ENCODE data around the gene ZNF549. TPM values are rescaled to one million over a fixed set of nuclear protein-coding genes. Genes with fewer than 3 reads are reported as not detected.
A peak's percentile ranks its signal among the peaks of the same experiment; 100 is the strongest.

ZNF549 gene
- total RNA-seq, 1 donor from 2014 or later, result 7.4 TPM

DNA sequence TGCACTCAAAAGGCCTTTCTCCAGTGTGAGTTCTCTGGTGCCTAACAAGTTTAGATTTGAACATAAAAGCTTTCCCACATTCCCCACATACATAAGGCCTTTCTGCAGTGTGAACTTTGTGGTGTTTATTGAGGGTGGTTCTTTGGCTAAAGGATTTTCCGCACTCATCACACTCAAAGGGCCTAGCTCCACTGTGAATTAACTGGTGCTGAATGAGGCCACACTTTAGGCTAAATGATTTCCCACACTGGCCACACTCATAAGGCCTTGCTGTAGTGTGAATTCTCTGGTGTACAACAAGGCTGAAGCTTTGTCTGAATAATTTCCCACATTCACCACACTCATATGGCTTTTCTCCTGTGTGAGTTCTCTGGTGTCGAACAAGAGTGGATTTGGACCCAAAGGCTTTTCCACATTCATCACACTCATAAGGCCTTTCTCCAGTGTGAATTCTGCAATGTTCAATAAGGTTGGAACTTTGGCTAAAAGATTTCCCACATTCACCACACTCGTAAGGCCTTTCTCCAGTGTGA lies 45.3 kb downstream of the ZNF549 start:
- no peak for DNase-seq (ENCODE audit: low spot score)
- TF ChIP-seq, protein P1, sequence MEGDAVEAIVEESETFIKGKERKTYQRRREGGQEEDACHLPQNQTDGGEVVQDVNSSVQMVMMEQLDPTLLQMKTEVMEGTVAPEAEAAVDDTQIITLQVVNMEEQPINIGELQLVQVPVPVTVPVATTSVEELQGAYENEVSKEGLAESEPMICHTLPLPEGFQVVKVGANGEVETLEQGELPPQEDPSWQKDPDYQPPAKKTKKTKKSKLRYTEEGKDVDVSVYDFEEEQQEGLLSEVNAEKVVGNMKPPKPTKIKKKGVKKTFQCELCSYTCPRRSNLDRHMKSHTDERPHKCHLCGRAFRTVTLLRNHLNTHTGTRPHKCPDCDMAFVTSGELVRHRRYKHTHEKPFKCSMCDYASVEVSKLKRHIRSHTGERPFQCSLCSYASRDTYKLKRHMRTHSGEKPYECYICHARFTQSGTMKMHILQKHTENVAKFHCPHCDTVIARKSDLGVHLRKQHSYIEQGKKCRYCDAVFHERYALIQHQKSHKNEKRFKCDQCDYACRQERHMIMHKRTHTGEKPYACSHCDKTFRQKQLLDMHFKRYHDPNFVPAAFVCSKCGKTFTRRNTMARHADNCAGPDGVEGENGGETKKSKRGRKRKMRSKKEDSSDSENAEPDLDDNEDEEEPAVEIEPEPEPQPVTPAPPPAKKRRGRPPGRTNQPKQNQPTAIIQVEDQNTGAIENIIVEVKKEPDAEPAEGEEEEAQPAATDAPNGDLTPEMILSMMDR (IDR thresholded peaks at IDR 0.05), result no peak
- peaks cover 73% of the 10 kb centered on the region for H3K36me3 Mint-ChIP-seq (ENCODE audit: low read depth)
- no peak overlapping the region for H3K27ac Mint-ChIP-seq (ENCODE audit: unreplicated experiment)
- H3K4me3 Mint-ChIP-seq (ENCODE audit: unreplicated experiment), result no peak overlapping the region
- no peaks in the 10 kb centered on the region for H3K27me3 Mint-ChIP-seq (ENCODE audit: low read depth)
- peaks cover 94% of the 10 kb centered on the region for H3K9me3 Mint-ChIP-seq (ENCODE audit: low read depth)
- peaks cover 9% of the 10 kb centered on the region for H3K4me1 Mint-ChIP-seq (ENCODE audit: low read depth)

DNA sequence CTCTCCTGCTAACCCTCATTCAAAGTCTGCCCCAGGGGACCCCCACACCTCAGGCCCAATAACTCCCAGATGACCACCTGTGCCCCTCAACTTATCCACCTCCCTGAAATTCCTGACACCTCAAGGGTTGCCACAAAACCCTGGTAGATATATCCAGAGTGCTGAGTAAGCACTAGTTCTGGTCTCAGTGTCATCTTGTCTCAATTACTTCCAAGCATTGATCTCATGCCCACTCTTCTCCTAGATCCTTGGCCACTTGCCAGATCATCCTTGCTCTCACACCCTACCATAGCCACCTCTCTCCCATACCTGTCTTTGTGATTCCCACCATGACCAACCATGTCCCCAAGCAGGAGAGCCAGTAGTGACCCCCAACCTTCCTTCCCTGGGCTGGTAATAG lies 49.5 kb downstream of the ZNF549 start:
- H3K27ac Mint-ChIP-seq (ENCODE audit: unreplicated experiment), result no peak overlapping the region
- H3K36me3 Mint-ChIP-seq (ENCODE audit: low read depth), result peaks cover 63% of the 10 kb centered on the region
- no peak for DNase-seq (ENCODE audit: low spot score)
- no peaks in the 10 kb centered on the region for H3K27me3 Mint-ChIP-seq (ENCODE audit: low read depth)
- TF ChIP-seq, protein P1 (IDR thresholded peaks at IDR 0.05), result no peak
- H3K4me3 Mint-ChIP-seq (ENCODE audit: unreplicated experiment), result peak overlapping the region; percentile 1
- H3K9me3 Mint-ChIP-seq (ENCODE audit: low read depth), result peaks cover 72% of the 10 kb centered on the region
- peaks cover 21% of the 10 kb centered on the region for H3K4me1 Mint-ChIP-seq (ENCODE audit: low read depth)

DNA sequence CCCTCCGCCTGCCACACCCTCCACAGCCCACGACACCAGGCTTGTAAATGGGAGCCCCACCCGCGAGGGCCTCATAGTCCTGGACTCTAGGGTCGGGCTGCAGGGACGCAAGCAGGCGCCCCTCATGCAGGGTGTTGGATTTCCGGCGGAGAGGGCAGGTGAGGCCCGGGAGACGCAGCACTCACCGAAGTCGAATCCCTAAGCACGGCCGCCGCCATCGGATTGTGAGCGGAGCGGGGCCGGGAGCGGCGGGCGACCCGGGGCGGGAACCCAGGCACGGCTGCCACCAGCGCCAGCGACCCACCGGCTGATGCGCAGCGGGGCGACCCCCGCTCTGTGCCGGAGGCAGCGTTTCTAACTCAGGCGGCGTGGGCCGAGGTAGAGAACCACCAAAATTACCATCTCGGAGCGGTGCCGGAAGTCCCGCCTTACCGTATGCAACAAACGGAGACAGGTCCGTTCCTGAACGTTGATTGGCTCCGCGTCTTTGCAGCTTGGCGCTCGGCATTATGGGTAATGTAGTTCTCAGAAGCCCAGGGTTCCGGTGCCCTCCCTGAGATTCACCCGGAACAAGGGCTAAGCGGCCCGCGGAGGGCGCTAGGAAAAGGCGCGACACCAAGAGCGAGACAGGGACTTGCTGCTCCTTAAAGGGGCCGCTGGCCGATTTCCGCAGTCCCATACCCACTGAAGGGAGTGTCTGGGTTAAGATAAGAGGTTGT lies 51.5 kb downstream of the ZNF549 start, which contains the start of gene ZNF416:
TSS of gene ZNF416 (minus strand) at position 425 of the 719 bp plus-strand sequence. CDS start at position 218, 207 bp downstream.
- H3K9me3 Mint-ChIP-seq (ENCODE audit: low read depth), result peaks cover 59% of the 10 kb centered on the region
- H3K27me3 Mint-ChIP-seq (ENCODE audit: low read depth), result no peaks in the 10 kb centered on the region
- H3K4me3 Mint-ChIP-seq (ENCODE audit: unreplicated experiment), result peak within 1 kb of the TSS; percentile 79
- H3K27ac Mint-ChIP-seq (ENCODE audit: unreplicated experiment), result peak within 1 kb of the TSS; percentile 87
- H3K4me1 Mint-ChIP-seq (ENCODE audit: low read depth), result peaks cover 23% of the 10 kb centered on the region
- TF ChIP-seq, protein P1 (IDR thresholded peaks at IDR 0.05), result peak; percentile 58
- H3K36me3 Mint-ChIP-seq (ENCODE audit: low read depth), result peaks cover 47% of the 10 kb centered on the region
- peak; percentile 97 for DNase-seq (ENCODE audit: low spot score)

- DNase-seq (ENCODE audit: low spot score), result peak; percentile 83
- Mint-ChIP-seq H3K9me3 (ENCODE audit: low read depth) (peaks cover 53% of the 10 kb centered on the region), H3K27me3 (ENCODE audit: low read depth) (no peaks in the 10 kb centered on the region), H3K36me3 (ENCODE audit: low read depth) (peaks cover 32% of the 10 kb centered on the region), H3K4me3 (ENCODE audit: unreplicated experiment) (no peak overlapping the region), H3K4me1 (ENCODE audit: low read depth) (peaks cover 25% of the 10 kb centered on the region), H3K27ac (ENCODE audit: unreplicated experiment) (no peak overlapping the region)
- TF ChIP-seq, protein P1 (IDR thresholded peaks at IDR 0.05), result no peak
Observed at GRCh38 chr19:57583104-57583520, 56.0 kb downstream of the ZNF549 start.

DNA sequence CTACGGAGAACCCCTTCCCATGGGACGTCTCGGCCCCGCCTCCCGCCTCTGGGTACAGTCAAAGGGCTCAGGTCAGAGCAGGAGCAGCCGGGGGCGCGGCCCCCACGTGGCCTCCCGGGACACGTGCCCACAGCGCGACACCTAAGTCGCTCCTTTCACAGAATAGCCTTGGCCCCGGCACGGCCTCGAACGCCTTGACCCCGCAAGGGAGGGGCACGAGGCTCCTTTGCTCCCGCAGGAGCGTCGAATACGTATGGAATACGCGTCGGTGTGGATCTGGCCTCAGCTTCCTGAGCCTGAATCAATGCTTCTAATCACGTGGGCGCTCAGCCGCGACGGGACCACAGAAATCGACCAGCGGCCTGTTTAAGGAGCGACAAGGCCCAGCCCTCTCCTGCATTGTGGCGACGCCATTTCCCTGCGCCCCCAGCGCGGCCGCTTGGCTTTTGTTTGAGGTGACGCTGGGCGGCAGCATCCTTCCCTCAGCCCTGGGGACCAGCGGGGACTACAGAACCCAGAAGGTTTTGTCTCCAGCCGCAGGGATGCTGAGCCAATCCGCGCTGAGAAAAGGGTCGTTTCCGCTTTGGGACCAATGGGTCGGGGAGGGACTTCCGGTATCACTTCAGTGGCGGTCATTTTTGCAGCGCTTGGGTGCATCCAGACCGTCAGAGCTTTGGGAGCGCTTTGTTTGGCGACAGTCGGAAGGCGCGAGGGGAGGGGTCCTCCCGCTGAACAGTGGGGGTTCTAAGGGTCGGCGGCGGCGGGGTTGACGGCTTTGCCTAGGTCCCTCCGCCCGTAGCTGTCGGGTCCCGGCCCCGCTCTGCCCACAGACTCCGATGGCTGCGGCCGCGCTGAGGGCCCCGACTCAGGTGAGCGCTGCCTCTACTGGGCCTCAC lies 56.6 kb downstream of the ZNF549 start, which contains the start of gene ZIK1:
TSS of gene ZIK1 (plus strand) at position 625 of the 896 bp plus-strand sequence. CDS start at position 837, 212 bp downstream.
- peak within 1 kb of the TSS; percentile 86 for H3K27ac Mint-ChIP-seq (ENCODE audit: unreplicated experiment)
- H3K36me3 Mint-ChIP-seq (ENCODE audit: low read depth), result peaks cover 36% of the 10 kb centered on the region
- peaks cover 22% of the 10 kb centered on the region for H3K4me1 Mint-ChIP-seq (ENCODE audit: low read depth)
- peaks cover 58% of the 10 kb centered on the region for H3K9me3 Mint-ChIP-seq (ENCODE audit: low read depth)
- TF ChIP-seq, protein P1 (IDR thresholded peaks at IDR 0.05), result peak; percentile 52
- H3K27me3 Mint-ChIP-seq (ENCODE audit: low read depth), result no peaks in the 10 kb centered on the region
- peak; percentile 92 for DNase-seq (ENCODE audit: low spot score)
- peak within 1 kb of the TSS; percentile 95 for H3K4me3 Mint-ChIP-seq (ENCODE audit: unreplicated experiment)

Measured in chondrocyte (in vitro differentiated cells).